Activated naive CD8-positive, alpha-beta T cell treated with anti-CD3 and anti-CD28 coated beads for 36 hours (primary cell): ENCODE measurements around the gene FTO. TPM values are rescaled to one million over a fixed set of nuclear protein-coding genes. Genes with fewer than 3 reads are reported as not detected.
"Not testable (repeated sequence)": the region's sequence is repeated elsewhere in the genome, so short reads cannot be mapped to it uniquely, and the experiment has no call there.

Experiments
- DNase-seq: peaks from one replicate; pipeline ENCODE4 v3.0.0; 2021
- H3K27ac Mint-ChIP-seq: one replicate; pipeline ENCODE4 v1.8.0; 2022; ENCODE audit warnings: mild to moderate bottlenecking, moderate library complexity, mixed read lengths
- H3K27me3 Mint-ChIP-seq: one replicate; pipeline ENCODE4 v1.8.0; 2022; ENCODE audit warnings: mild to moderate bottlenecking, mixed read lengths
- H3K36me3 Mint-ChIP-seq: one replicate; pipeline ENCODE4 v1.8.0; 2021; ENCODE audit warnings: mild to moderate bottlenecking, mixed read lengths
- H3K4me1 Mint-ChIP-seq: one replicate; pipeline ENCODE4 v1.8.0; 2021; ENCODE audit warnings: mixed read lengths
- H3K4me3 Mint-ChIP-seq: one replicate; pipeline ENCODE4 v1.8.0; 2022; ENCODE audit warnings: mild to moderate bottlenecking, moderate library complexity, mixed read lengths
- H3K9me3 Mint-ChIP-seq: one replicate; pipeline ENCODE4 v1.8.0; 2022; ENCODE audit warnings: mixed read lengths
- total RNA-seq, 2 experiments: library from RNA; stranded (reverse); gene quantifications; one replicate each; pipeline ENCODE4 v1.2.3, GENCODE V29; 2021

FTO gene
- total RNA-seq: 10 to 100 TPM; 51.1 to 52.7 TPM

DNA sequence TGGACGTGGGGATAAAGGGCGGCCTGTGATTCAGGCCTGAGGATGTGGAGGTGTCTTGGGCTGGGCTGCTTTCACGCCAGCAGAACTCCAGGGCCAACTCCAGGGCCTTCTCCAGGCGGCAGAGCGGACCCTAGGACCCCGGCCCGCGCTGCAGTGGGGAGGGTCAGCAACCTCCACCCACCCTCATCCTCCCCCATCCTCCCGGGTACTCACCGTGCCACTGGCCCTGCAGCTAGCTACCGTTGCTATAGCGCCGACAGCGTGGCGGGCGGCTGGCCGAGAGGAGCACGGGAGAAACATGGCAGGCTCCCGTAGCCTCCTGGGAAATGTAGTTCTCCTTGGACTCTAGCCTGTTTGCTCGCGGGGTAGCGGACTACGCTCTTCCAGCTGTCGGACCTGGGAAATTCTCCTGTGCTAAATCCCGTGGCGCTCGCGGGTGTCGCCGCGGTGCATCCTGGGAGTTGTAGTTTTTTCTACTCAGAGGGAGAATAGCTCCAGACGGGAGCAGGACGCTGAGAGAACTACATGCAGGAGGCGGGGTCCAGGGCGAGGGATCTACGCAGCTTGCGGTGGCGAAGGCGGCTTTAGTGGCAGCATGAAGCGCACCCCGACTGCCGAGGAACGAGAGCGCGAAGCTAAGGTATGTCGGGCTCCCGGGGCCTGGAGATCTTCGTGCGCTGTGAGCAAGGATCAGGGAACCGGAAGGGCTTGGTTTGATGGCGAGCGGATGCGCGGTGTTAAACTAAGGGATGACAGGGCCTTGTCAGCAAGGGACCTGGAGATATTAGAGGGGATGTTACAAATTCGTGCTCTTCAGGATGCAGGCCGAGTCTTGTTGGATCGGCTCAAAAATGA is at the start of gene FTO, which contains the start of gene RPGRIP1L:
Gene FTO (plus strand): TSS at position 567 of the 855 bp plus-strand sequence.
Gene RPGRIP1L (minus strand): TSS at position 270 of the 855 bp plus-strand sequence. CDS start 3,136 bp downstream, outside the sequence.
- Mint-ChIP-seq H3K4me3 (peak within 1 kb of the TSS; percentile 97), H3K36me3 (peaks cover 23% of the 10 kb centered on the region), H3K27me3 (no peaks in the 10 kb centered on the region), H3K9me3 (no peaks in the 10 kb centered on the region), H3K4me1 (peaks cover 27% of the 10 kb centered on the region), H3K27ac (peak within 1 kb of the TSS; percentile 93)
- peak; percentile 96 for DNase-seq

- no peaks in the 10 kb centered on the region for H3K9me3 Mint-ChIP-seq
- H3K27me3 Mint-ChIP-seq: no peaks in the 10 kb centered on the region
- no peak overlapping the region for H3K27ac Mint-ChIP-seq
- H3K4me3 Mint-ChIP-seq: no peak overlapping the region
- H3K36me3 Mint-ChIP-seq: peaks cover 22% of the 10 kb centered on the region
- no peaks in the 10 kb centered on the region for H3K4me1 Mint-ChIP-seq
- DNase-seq: no peak
Observed at GRCh38 chr16:53654946-53655345, 49.0 kb upstream of the FTO start.

DNA sequence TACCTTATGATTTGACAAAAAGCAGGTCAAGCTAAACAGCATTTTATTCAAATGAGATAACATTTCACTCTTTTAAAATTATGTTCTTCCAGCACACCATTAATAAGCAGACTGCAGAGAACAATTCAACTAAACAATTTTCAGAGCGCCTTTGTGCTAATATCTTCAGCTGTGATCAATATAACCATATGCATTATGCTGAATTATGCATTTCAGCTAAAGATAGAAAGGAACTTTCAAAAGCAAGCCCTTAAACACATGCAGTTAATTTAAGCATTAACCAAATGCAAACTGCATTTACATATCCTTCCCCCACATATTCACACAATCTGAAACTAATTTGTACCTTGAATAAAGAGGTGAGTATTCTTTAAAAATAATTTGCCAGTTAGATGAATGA is 41.9 kb upstream of the FTO start:
- Mint-ChIP-seq H3K27me3 (no peaks in the 10 kb centered on the region), H3K4me3 (no peak overlapping the region), H3K9me3 (no peaks in the 10 kb centered on the region), H3K36me3 (no peaks in the 10 kb centered on the region), H3K27ac (no peak overlapping the region), H3K4me1 (no peaks in the 10 kb centered on the region)
- DNase-seq: no peak

DNA sequence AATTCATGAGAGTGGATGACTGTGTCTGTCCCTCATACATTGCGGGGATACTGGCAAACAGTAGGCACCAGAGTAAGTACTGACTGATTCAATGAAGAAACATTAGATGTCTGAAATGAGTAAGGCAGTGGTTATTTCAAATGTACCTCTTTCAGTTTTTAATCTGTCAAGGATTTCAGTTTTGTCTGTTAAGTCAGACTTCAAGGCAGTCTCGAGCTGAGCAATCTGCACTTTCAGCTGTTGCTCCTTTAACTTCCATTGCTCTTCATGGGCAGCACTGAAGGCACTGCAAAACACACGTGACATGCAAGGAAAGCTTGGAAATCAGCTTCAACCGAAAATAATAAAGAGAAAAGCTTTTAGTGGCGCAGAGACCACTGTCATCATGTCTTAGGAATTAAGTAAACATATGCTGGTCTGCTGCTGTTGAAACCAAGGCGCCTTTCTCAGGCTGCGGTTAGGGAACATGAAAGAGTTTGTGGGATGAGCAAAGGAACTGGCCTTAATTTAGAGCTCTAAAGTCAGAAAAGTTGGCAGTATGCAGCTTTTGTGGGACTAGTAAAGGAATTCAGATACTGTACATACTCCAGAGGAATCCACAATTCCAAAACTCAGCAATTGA is 39.1 kb upstream of the FTO start:
- no peak overlapping the region for H3K4me3 Mint-ChIP-seq
- H3K27ac Mint-ChIP-seq: no peak overlapping the region
- no peaks in the 10 kb centered on the region for H3K27me3 Mint-ChIP-seq
- no peaks in the 10 kb centered on the region for H3K4me1 Mint-ChIP-seq
- H3K36me3 Mint-ChIP-seq: no peaks in the 10 kb centered on the region
- H3K9me3 Mint-ChIP-seq: no peaks in the 10 kb centered on the region
- no peak for DNase-seq

GRCh38 chr16:53666786-53667415 is 37.1 kb upstream of the FTO start:
- Mint-ChIP-seq H3K9me3 (no peaks in the 10 kb centered on the region), H3K36me3 (no peaks in the 10 kb centered on the region), H3K4me3 (no peak overlapping the region), H3K4me1 (no peaks in the 10 kb centered on the region), H3K27me3 (no peaks in the 10 kb centered on the region), H3K27ac (no peak overlapping the region)
- no peak for DNase-seq

- H3K4me3 Mint-ChIP-seq: no peak overlapping the region
- H3K27ac Mint-ChIP-seq: no peak overlapping the region
- H3K27me3 Mint-ChIP-seq: no peaks in the 10 kb centered on the region
- no peaks in the 10 kb centered on the region for H3K9me3 Mint-ChIP-seq
- no peak for DNase-seq
- H3K36me3 Mint-ChIP-seq: no peaks in the 10 kb centered on the region
- H3K4me1 Mint-ChIP-seq: no peaks in the 10 kb centered on the region
Observed at GRCh38 chr16:53668869-53669268, 35.1 kb upstream of the FTO start.

DNA sequence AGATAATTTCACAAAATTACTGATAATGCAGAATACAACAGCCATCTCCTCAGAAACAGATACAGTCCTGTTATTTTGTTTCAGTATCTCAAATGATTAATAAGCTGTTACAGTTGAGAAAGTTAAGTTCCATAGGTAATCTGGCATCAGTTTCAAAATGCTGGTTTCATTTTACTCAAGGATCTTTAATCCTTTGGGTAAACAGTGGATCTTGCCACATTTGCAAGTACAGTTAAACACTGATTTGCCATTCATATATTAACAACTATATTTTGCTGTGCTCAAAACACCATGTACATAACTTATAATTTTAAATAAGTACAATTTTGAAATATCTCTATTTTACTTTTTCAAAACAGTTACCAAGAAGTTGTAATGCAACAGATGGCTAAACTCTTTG is 31.5 kb upstream of the FTO start:
- no peaks in the 10 kb centered on the region for H3K36me3 Mint-ChIP-seq
- no peak overlapping the region for H3K4me3 Mint-ChIP-seq
- no peak overlapping the region for H3K27ac Mint-ChIP-seq
- H3K9me3 Mint-ChIP-seq: no peaks in the 10 kb centered on the region
- H3K4me1 Mint-ChIP-seq: no peaks in the 10 kb centered on the region
- H3K27me3 Mint-ChIP-seq: no peaks in the 10 kb centered on the region
- DNase-seq: no peak

DNA sequence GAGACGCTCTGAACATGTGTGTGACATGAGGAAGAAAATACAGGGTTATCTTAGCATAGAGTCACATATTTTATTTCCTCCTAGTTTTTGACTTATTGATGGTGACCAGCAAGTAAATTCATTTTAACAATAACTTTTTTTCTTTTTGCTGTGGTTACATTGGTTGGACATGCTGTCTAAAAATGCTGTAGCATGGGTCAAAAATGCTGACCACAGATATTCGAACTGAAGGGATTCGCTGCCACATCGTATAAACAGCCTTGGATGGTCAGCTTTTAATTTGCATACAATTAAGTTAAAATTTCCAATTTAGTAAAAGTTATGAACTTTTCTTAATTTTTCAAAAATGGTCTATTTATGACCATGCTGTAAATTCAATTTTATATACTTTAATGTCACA is 30.8 kb upstream of the FTO start:
- no peaks in the 10 kb centered on the region for H3K27me3 Mint-ChIP-seq
- no peak for DNase-seq
- no peak overlapping the region for H3K27ac Mint-ChIP-seq
- H3K9me3 Mint-ChIP-seq: no peaks in the 10 kb centered on the region
- H3K4me3 Mint-ChIP-seq: no peak overlapping the region
- no peaks in the 10 kb centered on the region for H3K36me3 Mint-ChIP-seq
- no peaks in the 10 kb centered on the region for H3K4me1 Mint-ChIP-seq

DNA sequence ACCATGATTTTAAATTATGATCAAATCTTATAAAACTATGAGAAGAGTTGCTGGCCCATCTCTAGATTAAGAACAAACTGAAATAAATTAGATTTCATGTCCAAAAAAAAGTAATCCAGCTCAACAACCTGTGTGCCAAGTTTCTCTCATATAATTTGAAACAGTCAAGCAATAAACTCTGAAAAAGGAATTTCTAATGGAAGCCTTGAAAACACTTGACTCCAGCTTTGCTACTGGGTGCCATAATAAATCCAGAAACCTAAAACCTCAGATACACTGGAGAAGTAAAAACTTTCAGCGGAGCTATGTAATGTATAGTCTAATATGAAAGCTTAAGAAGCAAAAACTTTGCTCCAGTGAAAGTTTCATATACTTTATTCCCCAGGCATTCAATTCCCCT is 25.8 kb upstream of the FTO start:
- no peaks in the 10 kb centered on the region for H3K27me3 Mint-ChIP-seq
- no peak overlapping the region for H3K27ac Mint-ChIP-seq
- DNase-seq: no peak
- no peak overlapping the region for H3K4me3 Mint-ChIP-seq
- no peaks in the 10 kb centered on the region for H3K9me3 Mint-ChIP-seq
- no peaks in the 10 kb centered on the region for H3K4me1 Mint-ChIP-seq
- H3K36me3 Mint-ChIP-seq: peaks cover 9% of the 10 kb centered on the region

DNA sequence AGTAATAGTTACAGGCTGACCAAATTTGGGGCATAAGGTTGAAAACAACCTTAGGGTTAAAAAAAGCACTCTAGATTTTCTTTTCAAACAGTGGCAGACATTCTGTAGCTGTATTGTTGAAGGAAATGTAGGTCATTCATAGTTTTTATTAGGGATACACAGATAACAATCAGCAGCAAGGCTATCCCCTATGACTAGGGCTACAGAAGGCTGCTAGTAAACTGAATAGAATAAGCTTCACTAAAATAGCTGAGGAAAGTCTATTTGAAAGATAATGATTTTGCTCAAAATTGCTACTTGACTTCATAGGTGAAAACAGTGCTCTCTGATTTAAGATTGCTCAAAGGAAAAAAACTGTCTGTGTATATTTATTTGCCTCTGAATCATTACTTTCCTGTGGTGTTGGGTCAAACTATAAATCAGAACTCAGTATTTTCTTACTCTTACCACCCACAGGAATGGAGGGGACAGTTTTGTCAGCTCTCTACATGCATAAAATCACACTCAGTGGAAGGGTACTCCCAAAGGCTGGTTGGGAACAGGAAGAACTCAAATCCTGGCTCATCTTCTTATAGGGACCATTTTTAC is 25.1 kb upstream of the FTO start:
- no peaks in the 10 kb centered on the region for H3K27me3 Mint-ChIP-seq
- no peaks in the 10 kb centered on the region for H3K4me1 Mint-ChIP-seq
- peaks cover under 1% of the 10 kb centered on the region for H3K9me3 Mint-ChIP-seq
- peaks cover 16% of the 10 kb centered on the region for H3K36me3 Mint-ChIP-seq
- no peak for DNase-seq
- no peak overlapping the region for H3K27ac Mint-ChIP-seq
- H3K4me3 Mint-ChIP-seq: no peak overlapping the region

- H3K4me1 Mint-ChIP-seq: no peaks in the 10 kb centered on the region
- no peak overlapping the region for H3K27ac Mint-ChIP-seq
- H3K27me3 Mint-ChIP-seq: no peaks in the 10 kb centered on the region
Observed at GRCh38 chr16:53680756-53681155, 23.2 kb upstream of the FTO start.

GRCh38 chr16:53681354-53681753 is 22.6 kb upstream of the FTO start:
- Mint-ChIP-seq H3K27ac (no peak overlapping the region), H3K9me3 (peaks cover 4% of the 10 kb centered on the region), H3K27me3 (no peaks in the 10 kb centered on the region), H3K4me1 (no peaks in the 10 kb centered on the region), H3K4me3 (no peak overlapping the region), H3K36me3 (peaks cover 31% of the 10 kb centered on the region)
- no peak for DNase-seq

More at GRCh38 chr16:53680756-53681155, 23.2 kb upstream of the FTO start:
- no peak for DNase-seq
- Mint-ChIP-seq H3K9me3 (peaks cover 4% of the 10 kb centered on the region), H3K4me3 (no peak overlapping the region), H3K36me3 (peaks cover 28% of the 10 kb centered on the region)

GRCh38 chr16:53685334-53685733 is 18.6 kb upstream of the FTO start:
- not testable (repeated sequence) for H3K4me3 Mint-ChIP-seq, H3K4me1 Mint-ChIP-seq, H3K9me3 Mint-ChIP-seq, H3K27ac Mint-ChIP-seq, H3K27me3 Mint-ChIP-seq, DNase-seq
- peaks cover 30% of the 10 kb centered on the region for H3K36me3 Mint-ChIP-seq

DNA sequence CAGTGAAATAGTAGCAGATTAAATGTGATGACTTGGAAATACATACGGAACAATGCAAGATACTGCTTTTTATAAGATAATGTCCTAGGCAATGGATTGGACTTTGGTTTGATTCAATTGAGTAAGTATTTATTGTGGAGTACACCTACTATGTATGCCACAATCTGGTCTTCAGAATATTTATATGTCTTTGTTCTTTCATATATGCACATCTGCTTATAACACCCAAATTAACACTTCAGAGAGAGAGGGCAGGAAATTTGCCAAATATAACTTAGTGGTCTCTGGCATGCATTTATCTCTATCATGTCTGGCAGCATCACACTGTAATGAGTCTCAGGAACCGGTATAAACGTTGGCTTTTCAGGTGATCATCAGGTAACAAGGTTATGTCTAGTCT is 17.2 kb upstream of the FTO start:
- Mint-ChIP-seq H3K4me3 (no peak overlapping the region), H3K27ac (no peak overlapping the region), H3K9me3 (peaks cover 4% of the 10 kb centered on the region), H3K36me3 (peaks cover 31% of the 10 kb centered on the region), H3K4me1 (no peaks in the 10 kb centered on the region), H3K27me3 (no peaks in the 10 kb centered on the region)
- no peak for DNase-seq

DNA sequence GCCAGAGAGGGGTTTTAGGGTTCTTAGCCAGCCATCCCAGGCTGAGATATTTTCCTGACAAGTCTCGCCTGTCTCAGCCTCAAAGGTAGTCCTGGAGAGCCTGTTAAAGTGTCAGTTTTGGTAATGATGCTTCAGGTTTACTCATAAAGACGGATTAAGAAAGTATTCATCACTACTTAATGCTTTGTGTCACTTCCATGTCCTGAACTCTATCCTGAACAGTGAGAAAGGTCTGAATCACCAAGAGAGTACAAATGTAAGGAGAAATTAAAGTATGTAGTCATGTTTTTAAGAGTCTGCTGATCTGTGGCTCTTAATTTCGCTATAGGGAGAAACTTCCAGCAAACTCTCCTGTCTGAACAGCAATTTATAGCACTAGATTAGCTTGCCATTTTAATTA is 14.3 kb upstream of the FTO start:
- no peak overlapping the region for H3K27ac Mint-ChIP-seq
- H3K9me3 Mint-ChIP-seq: peaks cover 3% of the 10 kb centered on the region

More for the DNA sequence above, 14.3 kb upstream of the FTO start:
- Mint-ChIP-seq H3K27me3 (no peaks in the 10 kb centered on the region), H3K4me1 (peaks cover 2% of the 10 kb centered on the region), H3K36me3 (peaks cover 23% of the 10 kb centered on the region), H3K4me3 (no peak overlapping the region)
- DNase-seq: no peak
